Amygdala (tissue), 56 donors: ENCODE data around the gene HELZ.
"Not testable (repeated sequence)": the region's sequence is repeated elsewhere in the genome, so short reads cannot be mapped to it uniquely, and the experiment has no call there.

Source experiments
- DNase-seq, 56 donors: peaks; one replicate each; lab custom pipeline; 2025; lab: John Stamatoyannopoulos, UW

Gene HELZ

GRCh38 chr17:67126983-67127382 is 118.0 kb downstream of the HELZ start:
- DNase-seq, result no peak

- DNase-seq, result not testable (repeated sequence)
Measured at GRCh38 chr17:67126543-67126942, 118.5 kb downstream of the HELZ start.

- no peak for DNase-seq
Measured at GRCh38 chr17:67125924-67126323, 119.1 kb downstream of the HELZ start.

- DNase-seq, result no peak
Measured at GRCh38 chr17:67125417-67125816, 119.6 kb downstream of the HELZ start.

GRCh38 chr17:67124450-67125148 is 120.4 kb downstream of the HELZ start:
- no peak for DNase-seq

- no peak for DNase-seq
Measured at GRCh38 chr17:67123699-67124098, 121.3 kb downstream of the HELZ start.

- peak in 2 of 56 donors; percentile 1 to 9 for DNase-seq
Measured at GRCh38 chr17:67121316-67121891, 123.6 kb downstream of the HELZ start.

GRCh38 chr17:67119102-67119501 is 125.9 kb downstream of the HELZ start:
- no peak for DNase-seq

- DNase-seq, result no peak
Measured at GRCh38 chr17:67116045-67116575, 128.9 kb downstream of the HELZ start.

GRCh38 chr17:67115401-67115800 is 129.6 kb downstream of the HELZ start:
- DNase-seq, result no peak

GRCh38 chr17:67113486-67113885 is 131.5 kb downstream of the HELZ start:
- DNase-seq, result no peak

- DNase-seq, result no peak
Measured at GRCh38 chr17:67111808-67112207, 133.2 kb downstream of the HELZ start.

GRCh38 chr17:67111327-67111726 is 133.7 kb downstream of the HELZ start:
- DNase-seq, result no peak

- no peak for DNase-seq
Measured at GRCh38 chr17:67110619-67111018, 134.4 kb downstream of the HELZ start.

- DNase-seq, result peak in 4 of 56 donors; percentile 1 to 12 (median 6)
Measured at GRCh38 chr17:67109111-67109510, 135.9 kb downstream of the HELZ start.

- DNase-seq, result peak in 4 of 56 donors; percentile 2 to 34 (median 14)
Measured at GRCh38 chr17:67107811-67108775, 136.9 kb downstream of the HELZ start.

- DNase-seq, result no peak
Measured at GRCh38 chr17:67107171-67107570, 137.8 kb downstream of the HELZ start.

- DNase-seq, result no peak
Measured at GRCh38 chr17:67105213-67105612, 139.8 kb downstream of the HELZ start.

GRCh38 chr17:67104641-67105040 is 140.4 kb downstream of the HELZ start:
- not testable (repeated sequence) for DNase-seq

GRCh38 chr17:67098006-67098405 is 147.0 kb downstream of the HELZ start:
- no peak for DNase-seq

- no peak for DNase-seq
Measured at GRCh38 chr17:67096609-67097008, 148.4 kb downstream of the HELZ start.
